Neural cell (in vitro differentiated cells): Measurements from ENCODE around the gene MLIP. TPM values are rescaled to one million over a fixed set of nuclear protein-coding genes. Genes with fewer than 3 reads are reported as not detected.

Experiments
- H2AFZ ChIP-seq: fragments of 200-600, 300-800 bp; sonication (generic), shearing (Covaris generic); 2 replicates; pipeline ENCODE4 v1.6.0; 2014; ENCODE audit warnings: low read depth, mild to moderate bottlenecking, antibody characterized with exemption, low read length, moderate library complexity
- H3F3A ChIP-seq: fragments of 200-600 bp; shearing (Covaris generic); 2 replicates; pipeline ENCODE4 v1.6.1; 2016; ENCODE audit warnings: mild to moderate bottlenecking, moderate library complexity, mixed read lengths, antibody characterized with exemption, low read length; ENCODE audit not compliant: insufficient read depth, poor library complexity, severe bottlenecking
- H3K27ac ChIP-seq: fragments of 200-600, 300-800 bp; sonication (generic), shearing (Covaris generic); 2 replicates; pipeline ENCODE4 v1.5.1; 2014; ENCODE audit warnings: mild to moderate bottlenecking, low read length, moderate library complexity
- H3K27me3 ChIP-seq: fragments of 300-800, 200-600 bp; sonication (generic), shearing (Covaris generic); 2 replicates; pipeline ENCODE4 v1.6.0; 2014; ENCODE audit warnings: mild to moderate bottlenecking, low read depth, low read length, moderate library complexity; ENCODE audit not compliant: insufficient read depth
- H3K36me3 ChIP-seq: fragments of 300-800, 200-600 bp; sonication (generic), shearing (Covaris generic); 2 replicates; pipeline ENCODE4 v1.5.1; 2014; ENCODE audit warnings: mild to moderate bottlenecking, antibody characterized with exemption, low read length, moderate library complexity; ENCODE audit not compliant: insufficient read depth
- H3K4me2 ChIP-seq: fragments of 300-800, 200-600 bp; sonication (generic), shearing (Covaris generic); 2 replicates; pipeline ENCODE4 v1.6.0; 2014; ENCODE audit warnings: mild to moderate bottlenecking, low read length
- H3K4me3 ChIP-seq: fragments of 300-800, 200-600 bp; sonication (generic), shearing (Covaris generic); 2 replicates; pipeline ENCODE4 v1.5.1; 2014; ENCODE audit warnings: mild to moderate bottlenecking, low read length, moderate library complexity
- H3K79me2 ChIP-seq: fragments of 200-600 bp; shearing (Covaris generic); replicated peaks from 2 replicates; pipeline ENCODE4 v1.6.0; 2014; ENCODE audit warnings: mild to moderate bottlenecking, low read length, moderate library complexity; ENCODE audit not compliant: insufficient read depth
- H3K9ac ChIP-seq: fragments of 300-800, 200-600 bp; sonication (generic), shearing (Covaris generic); 2 replicates; pipeline ENCODE4 v1.6.1; 2016; ENCODE audit warnings: mild to moderate bottlenecking, low read length, mixed read lengths
- H3K9me2 ChIP-seq: fragments of 200-600 bp; shearing (Covaris generic); 2 replicates; pipeline ENCODE4 v1.6.1; 2016; ENCODE audit warnings: mild to moderate bottlenecking, low read length, mixed read lengths; ENCODE audit not compliant: insufficient read depth
- H3K9me3 ChIP-seq: fragments of 200-600, 300-800 bp; sonication (generic), shearing (Covaris generic); 2 replicates; pipeline ENCODE4 v1.6.1; 2016; ENCODE audit warnings: mild to moderate bottlenecking, mixed run types, low read length, moderate library complexity, mixed read lengths
- H4K20me1 ChIP-seq: fragments of 200-600 bp; shearing (Covaris generic); 2 replicates; pipeline ENCODE4 v1.6.1; 2016; ENCODE audit warnings: mild to moderate bottlenecking, mixed run types; ENCODE audit not compliant: insufficient read depth
- EP300 ChIP-seq: fragments of 450-650 bp; conservative IDR thresholded peaks from 2 replicates; pipeline ENCODE4 v1.6.1; 2014; ENCODE audit warnings: antibody characterized with exemption, mild to moderate bottlenecking, moderate library complexity; ENCODE audit not compliant: poor library complexity, severe bottlenecking
- EZH2 ChIP-seq: fragments of 200-600, 300-800 bp; shearing (Covaris generic), sonication (generic); IDR thresholded peaks from 2 replicates; pipeline ENCODE4 v1.6.1; 2014; ENCODE audit warnings: antibody characterized with exemption, low read length, borderline replicate concordance, mild to moderate bottlenecking; ENCODE audit not compliant: insufficient read depth, poor library complexity, severe bottlenecking
- MXI1 ChIP-seq: fragments of 450-650 bp; conservative IDR thresholded peaks from 2 replicates; pipeline ENCODE4 v1.6.1; 2014; ENCODE audit warnings: antibody characterized with exemption, mild to moderate bottlenecking; ENCODE audit not compliant: poor library complexity, severe bottlenecking
- POLR2AphosphoS5 ChIP-seq: IDR thresholded peaks from 2 replicates; pipeline ENCODE4 v1.6.1; 2012
- RAD21 ChIP-seq: fragments of 450-650 bp; conservative IDR thresholded peaks from 2 replicates; pipeline ENCODE4 v1.6.1; 2014; ENCODE audit warnings: antibody characterized with exemption, mild to moderate bottlenecking, moderate library complexity
- SMC3 ChIP-seq: fragments of 450-650 bp; conservative IDR thresholded peaks from 2 replicates; pipeline ENCODE4 v1.6.1; 2014; ENCODE audit warnings: antibody characterized with exemption, mild to moderate bottlenecking, moderate library complexity; ENCODE audit not compliant: poor library complexity
- TAF1 ChIP-seq: IDR thresholded peaks from 2 replicates; pipeline ENCODE4 v1.6.1; 2012; ENCODE audit warnings: low read depth
- polyA plus RNA-seq: library from polyadenylated mRNA; depleted of rRNA; stranded (reverse); fragments of >200 nt; gene quantifications from 2 replicates; pipeline ENCODE4 v1.2.3, GENCODE V29; 2014
- TF ChIP-seq, protein P1 (sequence below): fragments of 450-650 bp; IDR thresholded peaks from 2 replicates; pipeline ENCODE4 v1.5.1; 2014; ENCODE audit warnings: antibody characterized with exemption, mild to moderate bottlenecking, moderate library complexity; ENCODE audit not compliant: poor library complexity, severe bottlenecking
- TF ChIP-seq, protein P2 (sequence below): IDR thresholded peaks from 2 replicates; pipeline ENCODE4 v1.6.1; 2012; ENCODE audit warnings: borderline replicate concordance

Gene MLIP
- polyA plus RNA-seq, 1 donor from 2014 or later: not detected

DNA sequence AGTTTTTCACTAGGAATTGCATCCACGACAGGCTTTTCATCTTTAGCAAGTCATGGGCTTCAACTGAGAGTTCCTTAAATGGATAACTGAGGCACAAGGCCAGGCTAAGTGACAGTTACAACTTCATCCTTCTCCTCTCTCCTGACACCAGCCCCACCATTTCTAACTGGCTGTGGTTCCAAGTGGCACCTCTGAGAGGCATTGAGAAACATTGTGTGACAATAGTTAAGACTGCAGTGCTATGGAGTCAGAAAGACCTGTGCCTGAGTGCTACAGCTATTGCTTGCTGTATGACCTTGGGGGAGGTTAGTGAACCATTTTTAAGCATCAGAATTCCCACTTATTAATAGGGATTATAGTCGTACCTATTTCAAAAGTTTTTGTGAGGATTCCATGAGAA, 26.2 kb upstream of the MLIP start (continued):
- TF ChIP-seq, protein P1, sequence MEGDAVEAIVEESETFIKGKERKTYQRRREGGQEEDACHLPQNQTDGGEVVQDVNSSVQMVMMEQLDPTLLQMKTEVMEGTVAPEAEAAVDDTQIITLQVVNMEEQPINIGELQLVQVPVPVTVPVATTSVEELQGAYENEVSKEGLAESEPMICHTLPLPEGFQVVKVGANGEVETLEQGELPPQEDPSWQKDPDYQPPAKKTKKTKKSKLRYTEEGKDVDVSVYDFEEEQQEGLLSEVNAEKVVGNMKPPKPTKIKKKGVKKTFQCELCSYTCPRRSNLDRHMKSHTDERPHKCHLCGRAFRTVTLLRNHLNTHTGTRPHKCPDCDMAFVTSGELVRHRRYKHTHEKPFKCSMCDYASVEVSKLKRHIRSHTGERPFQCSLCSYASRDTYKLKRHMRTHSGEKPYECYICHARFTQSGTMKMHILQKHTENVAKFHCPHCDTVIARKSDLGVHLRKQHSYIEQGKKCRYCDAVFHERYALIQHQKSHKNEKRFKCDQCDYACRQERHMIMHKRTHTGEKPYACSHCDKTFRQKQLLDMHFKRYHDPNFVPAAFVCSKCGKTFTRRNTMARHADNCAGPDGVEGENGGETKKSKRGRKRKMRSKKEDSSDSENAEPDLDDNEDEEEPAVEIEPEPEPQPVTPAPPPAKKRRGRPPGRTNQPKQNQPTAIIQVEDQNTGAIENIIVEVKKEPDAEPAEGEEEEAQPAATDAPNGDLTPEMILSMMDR: no peak

DNA sequence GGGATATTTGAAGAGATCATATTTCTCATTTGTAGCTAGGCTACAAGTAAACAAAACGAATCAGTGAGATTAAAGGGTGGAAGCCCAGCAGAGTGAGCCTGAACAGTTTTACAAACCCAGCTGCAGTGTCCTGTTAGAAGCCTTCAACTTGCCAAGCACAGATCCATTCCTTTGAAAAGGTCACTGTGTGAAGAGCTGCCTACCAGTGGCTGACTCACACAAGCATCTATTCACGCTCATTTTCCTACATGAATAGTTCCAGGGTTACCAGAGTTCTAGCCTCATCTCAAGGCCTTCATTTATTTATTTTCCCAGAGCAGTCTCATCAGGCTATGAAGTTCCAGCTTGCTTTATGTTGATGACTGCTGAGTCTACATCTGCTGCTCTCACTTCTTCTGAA, 25.7 kb upstream of the MLIP start:
- Histone ChIP-seq H3K9ac (no peak overlapping the region), H3K4me3 (no peak overlapping the region), H3K27ac (no peak overlapping the region), H4K20me1 (no peaks in the 10 kb centered on the region), H3K9me3 (no peaks in the 10 kb centered on the region), H3K4me2 (no peak overlapping the region), H3F3A (no peaks in the 10 kb centered on the region), H3K9me2 (no peaks in the 10 kb centered on the region), H3K27me3 (no peaks in the 10 kb centered on the region), H3K36me3 (no peaks in the 10 kb centered on the region), H3K79me2 (no peaks in the 10 kb centered on the region), H2AFZ (no peak overlapping the region)
- TF ChIP-seq, protein P1: no peak
- TF ChIP-seq, protein P2, sequence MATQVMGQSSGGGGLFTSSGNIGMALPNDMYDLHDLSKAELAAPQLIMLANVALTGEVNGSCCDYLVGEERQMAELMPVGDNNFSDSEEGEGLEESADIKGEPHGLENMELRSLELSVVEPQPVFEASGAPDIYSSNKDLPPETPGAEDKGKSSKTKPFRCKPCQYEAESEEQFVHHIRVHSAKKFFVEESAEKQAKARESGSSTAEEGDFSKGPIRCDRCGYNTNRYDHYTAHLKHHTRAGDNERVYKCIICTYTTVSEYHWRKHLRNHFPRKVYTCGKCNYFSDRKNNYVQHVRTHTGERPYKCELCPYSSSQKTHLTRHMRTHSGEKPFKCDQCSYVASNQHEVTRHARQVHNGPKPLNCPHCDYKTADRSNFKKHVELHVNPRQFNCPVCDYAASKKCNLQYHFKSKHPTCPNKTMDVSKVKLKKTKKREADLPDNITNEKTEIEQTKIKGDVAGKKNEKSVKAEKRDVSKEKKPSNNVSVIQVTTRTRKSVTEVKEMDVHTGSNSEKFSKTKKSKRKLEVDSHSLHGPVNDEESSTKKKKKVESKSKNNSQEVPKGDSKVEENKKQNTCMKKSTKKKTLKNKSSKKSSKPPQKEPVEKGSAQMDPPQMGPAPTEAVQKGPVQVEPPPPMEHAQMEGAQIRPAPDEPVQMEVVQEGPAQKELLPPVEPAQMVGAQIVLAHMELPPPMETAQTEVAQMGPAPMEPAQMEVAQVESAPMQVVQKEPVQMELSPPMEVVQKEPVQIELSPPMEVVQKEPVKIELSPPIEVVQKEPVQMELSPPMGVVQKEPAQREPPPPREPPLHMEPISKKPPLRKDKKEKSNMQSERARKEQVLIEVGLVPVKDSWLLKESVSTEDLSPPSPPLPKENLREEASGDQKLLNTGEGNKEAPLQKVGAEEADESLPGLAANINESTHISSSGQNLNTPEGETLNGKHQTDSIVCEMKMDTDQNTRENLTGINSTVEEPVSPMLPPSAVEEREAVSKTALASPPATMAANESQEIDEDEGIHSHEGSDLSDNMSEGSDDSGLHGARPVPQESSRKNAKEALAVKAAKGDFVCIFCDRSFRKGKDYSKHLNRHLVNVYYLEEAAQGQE: no peak
- no peak for TF ChIP-seq SMC3
- no peak for TF ChIP-seq MXI1
- no peak for TF ChIP-seq POLR2AphosphoS5
- no peak for TF ChIP-seq TAF1
- no peak for TF ChIP-seq RAD21
- TF ChIP-seq EP300: no peak
- no peak for TF ChIP-seq EZH2

DNA sequence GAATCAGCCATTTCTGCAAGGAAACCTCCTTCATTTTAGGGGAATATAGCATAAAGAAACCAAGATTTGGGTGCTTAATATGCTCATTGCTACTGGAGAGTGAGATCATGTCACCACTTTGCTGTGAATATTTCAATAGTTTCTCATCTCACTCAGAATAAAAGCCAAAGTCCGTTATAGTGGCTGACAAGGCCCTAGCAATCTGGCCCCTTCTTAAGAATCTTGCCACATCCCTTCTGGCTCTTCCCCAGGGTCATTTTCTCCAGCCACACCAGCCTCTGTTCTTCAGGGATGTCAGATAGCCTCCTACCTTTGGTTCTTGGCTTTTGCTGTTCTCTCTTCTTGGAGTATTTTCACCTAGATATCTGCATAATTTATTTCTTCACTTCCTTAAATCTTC, 24.8 kb upstream of the MLIP start:
- H3K27me3 ChIP-seq: no peaks in the 10 kb centered on the region
- no peaks in the 10 kb centered on the region for H3K36me3 ChIP-seq
- H3K4me3 ChIP-seq: no peak overlapping the region
- H3K9ac ChIP-seq: no peak overlapping the region
- TF ChIP-seq TAF1 (no peak), EP300 (no peak), MXI1 (no peak), SMC3 (no peak), RAD21 (no peak)
- no peak overlapping the region for H2AFZ ChIP-seq
- no peaks in the 10 kb centered on the region for H3F3A ChIP-seq
- H4K20me1 ChIP-seq: no peaks in the 10 kb centered on the region
- H3K9me2 ChIP-seq: no peaks in the 10 kb centered on the region
- no peaks in the 10 kb centered on the region for H3K79me2 ChIP-seq
- no peak overlapping the region for H3K27ac ChIP-seq
- no peak overlapping the region for H3K4me2 ChIP-seq
- H3K9me3 ChIP-seq: no peaks in the 10 kb centered on the region
